Spleen (tissue), 11 donors: Measurements from ENCODE around the gene NRDC. TPM values are rescaled to one million over a fixed set of nuclear protein-coding genes. Genes with fewer than 3 reads are reported as not detected.
"Not testable (repeated sequence)": the region's sequence is repeated elsewhere in the genome, so short reads cannot be mapped to it uniquely, and the experiment has no call there.

Experiments
- DNase-seq: peaks from one replicate; pipeline ENCODE4 v3.0.0-alpha.2; 2020
- H3K27ac ChIP-seq, 8 donors: fragments of 200-600 bp; sonication (generic) in 7 of 8; 1 replicate in 4 of 8; 2 replicates in 4 of 8; pipeline versions ENCODE4 v1.5.0 to v1.8.0; 2016 to 2021; ENCODE audit warnings: inconsistent platforms in 4 of 8, mild to moderate bottlenecking in 4 of 8, moderate library complexity in 1 of 8
- H3K27me3 ChIP-seq, 7 donors: fragments of 200-600 bp; sonication (generic) in 6 of 7; replicated peaks in 1 of 7; 1 replicate in 4 of 7; 2 replicates in 3 of 7; pipeline versions ENCODE4 v1.5.0 to v1.8.0; 2016 to 2021; ENCODE audit warnings: inconsistent platforms in 3 of 7, mild to moderate bottlenecking in 1 of 7
- H3K36me3 ChIP-seq, 6 donors: fragments of 200-600 bp; sonication (generic) in 5 of 6; 1 replicate in 4 of 6; 2 replicates in 2 of 6; pipeline versions ENCODE4 v1.5.0 to v1.8.0; 2016 to 2021; ENCODE audit warnings: inconsistent platforms in 2 of 6
- H3K4me1 ChIP-seq, 6 donors: fragments of 200-600 bp; sonication (generic) in 5 of 6; 1 replicate in 3 of 6; 2 replicates in 3 of 6; pipeline versions ENCODE4 v1.5.0 to v1.8.0; 2016 to 2021; ENCODE audit warnings: inconsistent platforms in 3 of 6
- H3K4me3 ChIP-seq, 8 donors: fragments of 200-600 bp; sonication (generic) in 7 of 8; 1 replicate in 4 of 8; 2 replicates in 4 of 8; pipeline versions ENCODE4 v1.5.0 to v1.8.0; 2016 to 2021; ENCODE audit warnings: inconsistent platforms in 4 of 8, mild to moderate bottlenecking in 4 of 8, moderate library complexity in 2 of 8
- H3K9me3 ChIP-seq, 8 donors: fragments of 200-600 bp; sonication (generic) in 7 of 8; 1 replicate in 4 of 8; 2 replicates in 4 of 8; pipeline versions ENCODE4 v1.5.0 to v1.8.0; 2016 to 2021; ENCODE audit warnings: inconsistent platforms in 4 of 8
- CTCF ChIP-seq, 11 experiments: fragments of 200-600 bp in 7 of 11; fragments of 450-650 bp in 4 of 11; sonication (generic) in 4 of 11; IDR thresholded peaks in 8 of 11; conservative IDR thresholded peaks in 3 of 11; 1 replicate in 7 of 11; 2 replicates in 4 of 11; pipeline versions ENCODE4 v1.4.0 to v1.8.0; 2016 to 2021; ENCODE audit warnings: antibody characterized with exemption in 11 of 11, inconsistent platforms in 4 of 11, mild to moderate bottlenecking in 1 of 11
- POLR2A ChIP-seq, 3 donors: fragments of 450-650 bp; IDR thresholded peaks; one replicate each; pipeline ENCODE4 v1.5.1; 2017; ENCODE audit warnings: antibody characterized with exemption in 3 of 3, mild to moderate bottlenecking in 1 of 3
- POLR2AphosphoS5 ChIP-seq, 3 donors: sonication (generic); formaldehyde crosslinking; IDR thresholded peaks; one replicate each; pipeline ENCODE4 v1.5.1; 2017; ENCODE audit warnings: antibody characterized with exemption in 3 of 3
- WGBS, 5 donors: extraction: QIAGEN DNeasy Blood & Tissue Kit in 3 of 5; methylation state at CpG; one replicate each; pipeline versions ENCODE4 v1.1.5 to v1.1.7; 2013 to 2018; 5-methylcytosine and 5-hydroxymethylcytosine counted together
- intact Hi-C: fragments of 100-400 bp; cut with DNase I; formaldehyde crosslinking; loops from one replicate; pipeline ENCODE4 v1.15.0; 2023; ENCODE audit warnings: low total_unique reads
- polyA plus RNA-seq, 3 donors: library from polyadenylated mRNA; stranded (reverse); fragments of 200-250 nt; gene quantifications; one replicate each; pipeline ENCODE4 v1.2.1, GENCODE V29; 2013
- total RNA-seq, 7 donors: library from RNA; depleted of rRNA in 3 of 7; stranded (reverse); fragments of >200 nt in 3 of 7; fragmentation: NEBNext Ultra II Directional in 4 of 7; extraction: Animal tissue kit (Norgen Biotek cat#: 25700) in 4 of 7; gene quantifications; one replicate each; pipeline versions ENCODE4 v1.1.0 to v1.2.1, GENCODE V29; 2016 to 2021
- donor health status: healthy with polysubstance abuse.
- donor health status: DM: no; HTN: no; CAD: no; lungs with moderate emphysema.
- donor health status: DM: no; HTN: no; CAD: no.
- donor health status: Bipolar disorder and iron deficiency.
- donor health status: healthy.
- donor health status: DM: no; HTN: no; CAD: no.
- donor health status: DM: yes; HTN: yes; CAD: no.

Gene NRDC
- total and polyA plus RNA-seq, 10 donors: 61.3 to 189 (median 120) TPM

DNA sequence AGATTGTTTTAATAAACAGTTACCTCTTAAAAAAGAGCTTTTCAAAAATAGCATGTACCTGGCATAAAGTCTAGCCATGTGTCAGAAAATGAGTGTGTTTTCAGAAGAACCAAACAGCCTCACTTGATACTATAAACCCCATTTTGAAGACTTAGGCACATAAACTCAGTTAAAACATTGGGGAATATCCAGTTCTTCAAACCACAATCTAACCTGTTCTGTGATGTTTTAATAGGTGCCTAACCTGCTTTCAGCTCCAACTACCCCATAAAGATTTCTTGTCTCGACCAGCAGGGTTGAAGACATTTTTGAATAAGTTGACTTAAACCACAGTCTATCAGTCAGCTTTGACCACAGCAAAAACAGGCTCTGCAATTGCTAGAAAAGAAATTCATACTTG lies 41.3 kb downstream of the NRDC start:
- H3K4me1 ChIP-seq: no peaks in the 10 kb centered on the region
- 79 to 91% (median 89%) methylated on average over 1 of the region's 1 CpG for WGBS, 5 donors
- H3K4me3 ChIP-seq: no peak overlapping the region
- no peak overlapping the region for H3K27ac ChIP-seq
- no peak for TF ChIP-seq CTCF (IDR thresholded peaks at IDR 0.05 in 8 of 11, conservative IDR thresholded peaks at IDR 0.05 in 3 of 11)
- no peak for TF ChIP-seq POLR2AphosphoS5 (IDR thresholded peaks at IDR 0.05)
- no peak for TF ChIP-seq POLR2A (IDR thresholded peaks at IDR 0.05)
- DNase-seq: no peak
- no peaks in the 10 kb centered on the region for H3K27me3 ChIP-seq
- no peaks in the 10 kb centered on the region for H3K9me3 ChIP-seq
- peaks cover 0 to 83% (median 42%) of the 10 kb centered on the region in 6 donors for H3K36me3 ChIP-seq
- intact Hi-C loops: no loop called here

GRCh38 chr1:51833700-51834099 lies 44.8 kb downstream of the NRDC start:
- H3K27ac ChIP-seq: no peak overlapping the region
- intact Hi-C loops: no loop called here
- H3K27me3 ChIP-seq: no peaks in the 10 kb centered on the region
- no peaks in the 10 kb centered on the region for H3K9me3 ChIP-seq
- 94 to 100% (median 96%) methylated on average over 2 of the region's 2 CpGs for WGBS, 5 donors
- no peaks in the 10 kb centered on the region for H3K4me1 ChIP-seq
- H3K4me3 ChIP-seq: no peak overlapping the region
- peaks cover 0 to 100% (median 47%) of the 10 kb centered on the region in 6 donors for H3K36me3 ChIP-seq
- TF ChIP-seq POLR2AphosphoS5 (IDR thresholded peaks at IDR 0.05): no peak
- TF ChIP-seq POLR2A (IDR thresholded peaks at IDR 0.05): no peak
- no peak for TF ChIP-seq CTCF (IDR thresholded peaks at IDR 0.05 in 8 of 11, conservative IDR thresholded peaks at IDR 0.05 in 3 of 11)
- DNase-seq: no peak

DNA sequence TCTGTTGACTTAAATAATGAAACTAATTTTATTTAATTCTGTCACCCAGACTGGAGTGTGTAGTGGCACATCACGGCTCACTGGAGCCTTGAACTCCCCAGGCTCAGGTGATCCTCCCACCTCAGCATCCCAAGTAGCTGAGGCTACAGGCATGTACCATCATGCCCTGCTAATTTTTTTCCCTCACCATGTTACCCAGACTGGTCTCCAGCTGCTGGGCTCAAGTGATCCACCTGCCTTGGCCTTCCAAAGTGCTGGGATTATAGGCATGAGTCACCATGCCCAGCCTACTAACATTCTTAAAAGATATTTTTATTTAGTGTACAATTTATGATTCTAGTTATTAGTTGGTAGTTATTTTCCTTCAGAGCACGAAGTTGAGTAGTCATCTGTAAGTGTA lies 49.5 kb downstream of the NRDC start:
- H3K27ac ChIP-seq: no peak overlapping the region
- no peaks in the 10 kb centered on the region for H3K9me3 ChIP-seq
- intact Hi-C loops: no loop called here
- TF ChIP-seq CTCF (IDR thresholded peaks at IDR 0.05 in 8 of 11, conservative IDR thresholded peaks at IDR 0.05 in 3 of 11): no peak
- TF ChIP-seq POLR2AphosphoS5 (IDR thresholded peaks at IDR 0.05): no peak
- no peak for TF ChIP-seq POLR2A (IDR thresholded peaks at IDR 0.05)
- no peak for DNase-seq
- no peaks in the 10 kb centered on the region for H3K27me3 ChIP-seq
- H3K4me3 ChIP-seq: no peak overlapping the region
- H3K4me1 ChIP-seq: no peaks in the 10 kb centered on the region
- H3K36me3 ChIP-seq: peaks cover 0 to 100% (median 45%) of the 10 kb centered on the region in 6 donors
- 93 to 100% (median 97%) methylated on average over 2 of the region's 2 CpGs for WGBS, 5 donors

- Histone ChIP-seq H3K36me3 (peaks cover 0 to 100% (median 66%) of the 10 kb centered on the region in 6 donors), H3K4me3 (no peak overlapping the region), H3K9me3 (no peaks in the 10 kb centered on the region), H3K4me1 (no peaks in the 10 kb centered on the region), H3K27me3 (no peaks in the 10 kb centered on the region), H3K27ac (no peak overlapping the region)
- intact Hi-C loops: no loop called here
- DNase-seq: no peak
- WGBS, 5 donors: 94 to 100% (median 98%) methylated on average over 1 of the region's 1 CpG
- TF ChIP-seq POLR2AphosphoS5 (IDR thresholded peaks at IDR 0.05): no peak
- no peak for TF ChIP-seq POLR2A (IDR thresholded peaks at IDR 0.05)
- TF ChIP-seq CTCF (IDR thresholded peaks at IDR 0.05 in 8 of 11, conservative IDR thresholded peaks at IDR 0.05 in 3 of 11): no peak
These were observed 58.7 kb downstream of the NRDC start for GRCh38 chr1:51819810-51820209.

GRCh38 chr1:51819021-51819420 lies 59.5 kb downstream of the NRDC start:
- DNase-seq, H3K4me3 ChIP-seq, H3K27ac ChIP-seq, H3K4me1 ChIP-seq, intact Hi-C loops, H3K27me3 ChIP-seq, H3K9me3 ChIP-seq: not testable (repeated sequence)
- peaks cover 0 to 100% (median 67%) of the 10 kb centered on the region in 6 donors for H3K36me3 ChIP-seq
- 93 to 98% (median 97%) methylated on average over 9 of the region's 9 CpGs for WGBS, 5 donors
